ENCODE data around the gene DOC2A.

DNA sequence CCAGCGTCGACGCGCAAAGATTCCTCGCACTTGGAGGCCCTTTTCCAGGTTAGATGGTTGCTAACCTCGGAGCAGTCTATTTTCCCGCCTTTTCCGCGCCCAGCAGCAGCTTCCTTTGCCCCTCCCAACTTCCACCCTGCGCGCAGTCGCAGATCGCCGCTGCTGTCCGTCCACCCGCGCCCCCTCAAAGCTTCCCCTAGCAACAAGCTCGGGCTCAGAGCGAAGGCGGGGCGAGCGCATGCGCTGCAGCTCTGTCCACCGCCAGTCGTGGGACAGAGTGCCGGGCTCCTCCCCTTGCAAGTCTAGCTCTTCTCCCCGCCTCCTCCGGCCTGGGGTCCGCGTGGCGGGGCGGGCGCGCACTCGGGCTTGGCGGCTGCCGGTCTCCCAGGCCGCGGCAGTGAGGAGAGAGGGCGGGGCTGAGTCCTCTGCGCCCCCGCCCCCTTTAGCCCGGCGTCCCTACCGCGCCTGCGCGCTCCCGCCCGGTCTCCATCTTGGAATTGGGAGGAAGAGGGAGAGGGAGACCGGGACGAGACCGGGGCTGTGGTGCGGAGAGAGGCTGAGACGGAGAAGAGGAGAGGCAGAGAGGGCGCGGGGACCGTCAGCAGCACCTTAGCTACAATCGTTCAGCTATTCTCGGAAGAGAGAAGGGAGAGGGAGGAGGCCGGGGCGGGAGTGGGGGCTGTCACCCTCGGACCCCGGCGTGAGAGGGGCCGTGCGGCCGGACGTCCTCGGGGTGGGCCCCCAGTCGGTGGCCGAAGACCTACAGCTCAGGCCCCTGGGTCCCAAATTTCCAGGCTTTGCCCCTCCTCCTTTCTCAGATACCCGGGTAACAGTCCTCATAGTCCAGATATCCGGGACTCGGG is 37.2 kb downstream of the DOC2A start, which contains the start of gene TAOK2:
- TF ChIP-seq, protein P1, sequence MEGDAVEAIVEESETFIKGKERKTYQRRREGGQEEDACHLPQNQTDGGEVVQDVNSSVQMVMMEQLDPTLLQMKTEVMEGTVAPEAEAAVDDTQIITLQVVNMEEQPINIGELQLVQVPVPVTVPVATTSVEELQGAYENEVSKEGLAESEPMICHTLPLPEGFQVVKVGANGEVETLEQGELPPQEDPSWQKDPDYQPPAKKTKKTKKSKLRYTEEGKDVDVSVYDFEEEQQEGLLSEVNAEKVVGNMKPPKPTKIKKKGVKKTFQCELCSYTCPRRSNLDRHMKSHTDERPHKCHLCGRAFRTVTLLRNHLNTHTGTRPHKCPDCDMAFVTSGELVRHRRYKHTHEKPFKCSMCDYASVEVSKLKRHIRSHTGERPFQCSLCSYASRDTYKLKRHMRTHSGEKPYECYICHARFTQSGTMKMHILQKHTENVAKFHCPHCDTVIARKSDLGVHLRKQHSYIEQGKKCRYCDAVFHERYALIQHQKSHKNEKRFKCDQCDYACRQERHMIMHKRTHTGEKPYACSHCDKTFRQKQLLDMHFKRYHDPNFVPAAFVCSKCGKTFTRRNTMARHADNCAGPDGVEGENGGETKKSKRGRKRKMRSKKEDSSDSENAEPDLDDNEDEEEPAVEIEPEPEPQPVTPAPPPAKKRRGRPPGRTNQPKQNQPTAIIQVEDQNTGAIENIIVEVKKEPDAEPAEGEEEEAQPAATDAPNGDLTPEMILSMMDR (IDR thresholded peaks at IDR 0.05 in 8 of 11, conservative IDR thresholded peaks at IDR 0.05 in 3 of 11), result peak in 1 of 11 experiments; percentile 36
- TF ChIP-seq POLR2AphosphoS5 (IDR thresholded peaks at IDR 0.05) (peak; percentile 94 to 97 (median 95)), POLR2A (IDR thresholded peaks at IDR 0.05) (peak in 2 of 3 donors; percentile 48 to 50)
